Measurements from ENCODE around the gene LRFN2.

DNA sequence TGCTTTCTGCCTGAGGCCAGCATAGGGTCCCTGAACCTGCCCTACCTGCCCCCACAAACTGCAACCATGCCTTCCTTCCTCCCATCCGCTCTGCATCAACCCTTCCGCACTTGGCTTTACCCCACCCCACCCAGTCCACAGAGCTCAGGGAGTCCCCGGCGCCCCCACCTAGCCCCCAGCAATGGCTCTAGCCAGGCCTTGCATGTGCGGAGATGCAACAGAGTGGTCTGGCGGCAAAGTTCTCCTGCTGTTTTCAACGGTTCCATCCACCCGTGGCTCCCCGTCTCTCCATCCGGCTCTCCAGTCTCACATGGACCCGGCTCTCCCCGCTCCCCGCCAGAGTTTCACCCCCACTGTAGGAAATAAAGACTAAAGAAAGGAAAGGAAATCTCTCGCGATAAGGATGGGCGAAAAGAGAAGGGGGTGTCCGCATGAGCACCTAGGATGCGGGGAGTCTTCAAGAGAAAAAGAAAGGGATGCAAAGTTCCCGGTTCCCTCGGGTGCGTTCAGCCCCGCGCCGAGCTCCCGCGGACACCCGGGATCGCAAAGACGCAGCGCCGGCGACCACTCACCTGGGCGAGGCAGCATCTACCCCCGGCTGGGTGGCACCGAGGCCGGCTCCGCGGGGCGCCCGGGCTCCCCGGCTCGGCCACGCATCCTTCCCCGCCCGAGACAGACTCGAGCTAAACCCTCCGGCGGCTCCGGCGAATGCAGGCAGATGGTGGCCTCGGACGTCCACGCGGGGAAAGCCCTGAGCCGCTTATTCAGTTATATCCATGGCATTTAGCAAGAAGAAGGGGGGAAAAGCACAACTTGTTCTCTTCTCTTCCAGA is 579 bp downstream of the LRFN2 start:
- no peak for TF ChIP-seq CTCF (IDR thresholded peaks at IDR 0.05)
- TF ChIP-seq EZH2 (IDR thresholded peaks at IDR 0.05; ENCODE audit: borderline replicate concordance, insufficient read depth, low read depth, low read length, poor library complexity, severe bottlenecking), result no peak
